HG03460 (cell line): ENCODE measurements around the gene TP53BP2.
"Not testable (repeated sequence)": the region's sequence is repeated elsewhere in the genome, so short reads cannot be mapped to it uniquely, and the experiment has no call there.

Source experiments
- ATAC-seq: cut with Tn5 transposase; IDR thresholded peaks from one replicate; pipeline ENCODE4 v1.9.1; 2021; ENCODE audit not compliant: unreplicated experiment

The TP53BP2 gene

GRCh38 chr1:223745731-223746130 is 100.0 kb downstream of the TP53BP2 start:
- ATAC-seq, result no peak

GRCh38 chr1:223742856-223743517 is 102.8 kb downstream of the TP53BP2 start:
- no peak for ATAC-seq

GRCh38 chr1:223741861-223742260 is 103.9 kb downstream of the TP53BP2 start:
- ATAC-seq, result no peak

GRCh38 chr1:223740038-223740736 is 105.6 kb downstream of the TP53BP2 start:
- not testable (repeated sequence) for ATAC-seq

- no peak for ATAC-seq
Observed at GRCh38 chr1:223739366-223740037, 106.2 kb downstream of the TP53BP2 start.

GRCh38 chr1:223738465-223739365 is 107.0 kb downstream of the TP53BP2 start:
- ATAC-seq, result no peak

GRCh38 chr1:223737342-223737741 is 108.4 kb downstream of the TP53BP2 start:
- no peak for ATAC-seq

- not testable (repeated sequence) for ATAC-seq
Observed at GRCh38 chr1:223736638-223737037, 109.1 kb downstream of the TP53BP2 start.

- ATAC-seq, result no peak
Observed at GRCh38 chr1:223733898-223734852, 111.6 kb downstream of the TP53BP2 start.

- no peak for ATAC-seq
Observed at GRCh38 chr1:223732993-223733798, 112.6 kb downstream of the TP53BP2 start.

- ATAC-seq, result no peak
Observed at GRCh38 chr1:223731133-223731770, 114.5 kb downstream of the TP53BP2 start.

GRCh38 chr1:223730479-223731132 is 115.1 kb downstream of the TP53BP2 start:
- ATAC-seq, result no peak

GRCh38 chr1:223729906-223730305 is 115.8 kb downstream of the TP53BP2 start:
- no peak for ATAC-seq
